HS-27A (cell line): ENCODE results near the gene APC2.
"Not testable (repeated sequence)": the region's sequence is repeated elsewhere in the genome, so short reads cannot be mapped to it uniquely, and the experiment has no call there.

Experiments
- DNase-seq: peaks from one replicate; pipeline ENCODE4 v3.0.0-alpha.2; 2012; ENCODE audit warnings: low read depth, missing footprints

Gene APC2

GRCh38 chr19:1511318-1512317 lies 61.7 kb downstream of the APC2 start:
- DNase-seq = no peak

- DNase-seq = no peak
Observed at GRCh38 chr19:1512671-1513498, 63.0 kb downstream of the APC2 start, which contains the start of gene ADAMTSL5. Gene ADAMTSL5, minus strand, starts transcription at chr19:1513019. Its CDS starts 2,076 bp downstream, at chr19:1510943.

- DNase-seq = no peak
Observed at GRCh38 chr19:1513499-1514294, 63.8 kb downstream of the APC2 start.

- no peak for DNase-seq
Observed at GRCh38 chr19:1514295-1514661, 64.4 kb downstream of the APC2 start.

GRCh38 chr19:1514986-1515721 lies 65.2 kb downstream of the APC2 start:
- DNase-seq = no peak

- DNase-seq = no peak
Observed at GRCh38 chr19:1516395-1516753, 66.5 kb downstream of the APC2 start.

- DNase-seq = no peak
Observed at GRCh38 chr19:1518471-1518870, 68.5 kb downstream of the APC2 start.

- not testable (repeated sequence) for DNase-seq
Observed at GRCh38 chr19:1519802-1520201, 69.9 kb downstream of the APC2 start.

- no peak for DNase-seq
Observed at GRCh38 chr19:1520203-1520780, 70.4 kb downstream of the APC2 start.

- no peak for DNase-seq
Observed at GRCh38 chr19:1521636-1522035, 71.7 kb downstream of the APC2 start.

GRCh38 chr19:1522061-1522460 lies 72.1 kb downstream of the APC2 start:
- no peak for DNase-seq

- no peak for DNase-seq
Observed at GRCh38 chr19:1522838-1523237, 72.9 kb downstream of the APC2 start.
